ENCODE results near the gene EXOC6.
"Not testable (repeated sequence)": the region's sequence is repeated elsewhere in the genome, so short reads cannot be mapped to it uniquely, and the experiment has no call there.

EXOC6 gene

GRCh38 chr10:93087846-93088245 lies 239.5 kb downstream of the EXOC6 start:
- Histone ChIP-seq H3K36me3 (ENCODE audit: control insufficient read depth, insufficient read depth, low read length) (no peaks in the 10 kb centered on the region), H3K27me3 (ENCODE audit: control insufficient read depth, insufficient read depth, low read length) (no peaks in the 10 kb centered on the region), H3K9ac (ENCODE audit: low read length) (no peak overlapping the region), H3K4me1 (ENCODE audit: control insufficient read depth, insufficient read depth, low read length) (no peaks in the 10 kb centered on the region), H3K4me3 (ENCODE audit: low read length) (no peak overlapping the region), H3K27ac (ENCODE audit: low read depth, low read length) (no peak overlapping the region)

DNA sequence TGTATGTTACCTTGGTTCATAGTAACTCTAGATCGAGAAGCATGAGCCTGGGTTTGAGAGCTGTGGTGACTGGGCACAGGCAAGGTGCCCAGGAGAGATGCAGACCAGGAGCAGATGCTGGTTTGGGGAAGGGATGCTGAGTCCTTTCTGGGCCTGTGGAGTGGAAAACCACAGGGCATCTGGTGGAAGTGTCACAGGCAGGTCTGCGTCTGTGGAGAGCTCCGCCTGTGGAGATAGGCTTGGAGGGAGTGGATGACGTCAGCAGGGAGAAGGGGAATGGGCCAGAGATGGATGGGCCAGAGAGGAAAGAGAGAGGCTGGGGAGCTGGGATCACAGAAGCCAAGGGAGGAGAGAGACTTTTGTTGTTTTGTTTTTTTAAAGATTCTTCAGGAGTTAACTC lies 240.1 kb downstream of the EXOC6 start:
- no peak overlapping the region for H3K27ac ChIP-seq (ENCODE audit: low read depth, low read length)
- no peaks in the 10 kb centered on the region for H3K36me3 ChIP-seq (ENCODE audit: control insufficient read depth, insufficient read depth, low read length)
- no peaks in the 10 kb centered on the region for H3K4me1 ChIP-seq (ENCODE audit: control insufficient read depth, insufficient read depth, low read length)
- no peak overlapping the region for H3K4me3 ChIP-seq (ENCODE audit: low read length)
- H3K9ac ChIP-seq (ENCODE audit: low read length), result no peak overlapping the region
- no peaks in the 10 kb centered on the region for H3K27me3 ChIP-seq (ENCODE audit: control insufficient read depth, insufficient read depth, low read length)

- no peaks in the 10 kb centered on the region for H3K4me1 ChIP-seq (ENCODE audit: control insufficient read depth, insufficient read depth, low read length)
- no peaks in the 10 kb centered on the region for H3K36me3 ChIP-seq (ENCODE audit: control insufficient read depth, insufficient read depth, low read length)
- H3K27ac ChIP-seq (ENCODE audit: low read depth, low read length), result no peak overlapping the region
- H3K9ac ChIP-seq (ENCODE audit: low read length), result no peak overlapping the region
- no peaks in the 10 kb centered on the region for H3K27me3 ChIP-seq (ENCODE audit: control insufficient read depth, insufficient read depth, low read length)
- H3K4me3 ChIP-seq (ENCODE audit: low read length), result no peak overlapping the region
Measured at GRCh38 chr10:93090619-93091018, 242.3 kb downstream of the EXOC6 start.

GRCh38 chr10:93091960-93092359 lies 243.6 kb downstream of the EXOC6 start:
- Histone ChIP-seq H3K4me3 (ENCODE audit: low read length) (no peak overlapping the region), H3K4me1 (ENCODE audit: control insufficient read depth, insufficient read depth, low read length) (no peaks in the 10 kb centered on the region), H3K9ac (ENCODE audit: low read length) (no peak overlapping the region), H3K27me3 (ENCODE audit: control insufficient read depth, insufficient read depth, low read length) (no peaks in the 10 kb centered on the region), H3K36me3 (ENCODE audit: control insufficient read depth, insufficient read depth, low read length) (no peaks in the 10 kb centered on the region), H3K27ac (ENCODE audit: low read depth, low read length) (no peak overlapping the region)

DNA sequence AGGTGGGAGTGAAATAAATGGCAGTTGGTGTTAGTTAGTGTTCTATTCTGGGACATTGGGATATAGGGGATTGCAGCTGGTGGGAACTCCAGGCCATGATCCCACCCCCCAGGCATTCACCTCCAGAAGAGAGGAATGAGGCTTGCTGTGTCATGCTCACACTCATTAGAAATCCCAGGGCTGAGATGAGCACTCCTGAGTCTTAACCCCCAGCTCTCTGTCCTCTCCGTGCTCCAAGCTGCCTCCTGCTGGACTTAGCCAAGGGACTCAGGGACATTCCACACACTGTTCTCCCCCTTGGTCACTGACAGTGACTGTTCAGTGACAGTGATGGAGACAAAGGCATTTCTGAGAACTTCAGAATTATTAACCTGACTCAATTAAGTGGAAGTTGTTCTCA lies 246.9 kb downstream of the EXOC6 start:
- no peak overlapping the region for H3K9ac ChIP-seq (ENCODE audit: low read length)
- no peak overlapping the region for H3K27ac ChIP-seq (ENCODE audit: low read depth, low read length)

DNA sequence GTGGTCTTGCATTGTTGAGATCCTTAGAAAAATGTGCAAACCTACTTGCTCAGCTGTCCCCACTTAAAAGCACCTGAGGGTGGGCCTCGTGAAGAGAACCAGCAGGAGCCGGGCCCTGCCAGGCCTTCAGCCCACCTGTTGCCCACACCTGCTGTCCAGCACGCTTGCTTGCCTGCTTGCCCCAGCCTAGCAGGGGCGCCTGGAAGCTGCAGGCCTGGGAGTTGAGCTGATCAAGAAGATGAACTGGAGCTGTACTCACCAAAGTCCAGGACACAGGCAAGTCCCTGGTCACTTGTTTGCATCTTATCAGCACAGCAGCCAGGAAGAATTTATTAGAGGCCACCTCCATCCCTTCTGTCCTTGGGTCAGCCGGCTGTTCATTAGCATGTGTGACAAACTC lies 248.6 kb downstream of the EXOC6 start:
- no peak overlapping the region for H3K4me3 ChIP-seq (ENCODE audit: low read length)
- no peaks in the 10 kb centered on the region for H3K27me3 ChIP-seq (ENCODE audit: control insufficient read depth, insufficient read depth, low read length)

More for the DNA sequence above, 246.9 kb downstream of the EXOC6 start:
- no peaks in the 10 kb centered on the region for H3K36me3 ChIP-seq (ENCODE audit: control insufficient read depth, insufficient read depth, low read length)
- H3K27me3 ChIP-seq (ENCODE audit: control insufficient read depth, insufficient read depth, low read length), result no peaks in the 10 kb centered on the region
- H3K4me3 ChIP-seq (ENCODE audit: low read length), result no peak overlapping the region
- no peaks in the 10 kb centered on the region for H3K4me1 ChIP-seq (ENCODE audit: control insufficient read depth, insufficient read depth, low read length)

GRCh38 chr10:93097386-93097785 lies 249.1 kb downstream of the EXOC6 start:
- Histone ChIP-seq H3K9ac (ENCODE audit: low read length) (no peak overlapping the region), H3K4me3 (ENCODE audit: low read length) (no peak overlapping the region), H3K4me1 (ENCODE audit: control insufficient read depth, insufficient read depth, low read length) (no peaks in the 10 kb centered on the region), H3K27ac (ENCODE audit: low read depth, low read length) (no peak overlapping the region), H3K36me3 (ENCODE audit: control insufficient read depth, insufficient read depth, low read length) (no peaks in the 10 kb centered on the region), H3K27me3 (ENCODE audit: control insufficient read depth, insufficient read depth, low read length) (no peaks in the 10 kb centered on the region)

More for the DNA sequence above, 248.6 kb downstream of the EXOC6 start:
- Histone ChIP-seq H3K4me1 (ENCODE audit: control insufficient read depth, insufficient read depth, low read length) (no peaks in the 10 kb centered on the region), H3K9ac (ENCODE audit: low read length) (no peak overlapping the region), H3K27ac (ENCODE audit: low read depth, low read length) (no peak overlapping the region), H3K36me3 (ENCODE audit: control insufficient read depth, insufficient read depth, low read length) (no peaks in the 10 kb centered on the region)

DNA sequence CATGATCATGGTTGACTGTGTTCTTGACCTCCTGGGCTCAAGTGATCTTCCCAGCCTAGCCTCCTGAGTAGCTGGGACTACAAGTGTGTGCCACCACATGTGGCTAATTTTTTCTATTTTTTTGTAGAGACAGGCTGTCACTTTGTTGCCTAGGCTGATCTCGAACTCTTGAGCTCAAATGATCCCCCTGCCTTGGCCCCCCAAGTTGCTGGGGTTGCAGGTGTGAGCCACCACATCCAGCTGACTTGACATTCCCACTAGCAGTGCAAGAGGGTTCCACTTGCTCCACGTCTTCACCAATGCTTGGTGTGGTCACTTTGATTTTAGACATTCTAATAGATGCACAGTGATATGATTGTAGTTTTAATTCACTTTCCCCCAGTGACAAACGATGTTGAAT lies 250.5 kb downstream of the EXOC6 start:
- no peak overlapping the region for H3K27ac ChIP-seq (ENCODE audit: low read depth, low read length)
- H3K4me3 ChIP-seq (ENCODE audit: low read length), result no peak overlapping the region
- no peak overlapping the region for H3K9ac ChIP-seq (ENCODE audit: low read length)
- no peaks in the 10 kb centered on the region for H3K27me3 ChIP-seq (ENCODE audit: control insufficient read depth, insufficient read depth, low read length)
- H3K4me1 ChIP-seq (ENCODE audit: control insufficient read depth, insufficient read depth, low read length), result no peaks in the 10 kb centered on the region
- no peaks in the 10 kb centered on the region for H3K36me3 ChIP-seq (ENCODE audit: control insufficient read depth, insufficient read depth, low read length)

DNA sequence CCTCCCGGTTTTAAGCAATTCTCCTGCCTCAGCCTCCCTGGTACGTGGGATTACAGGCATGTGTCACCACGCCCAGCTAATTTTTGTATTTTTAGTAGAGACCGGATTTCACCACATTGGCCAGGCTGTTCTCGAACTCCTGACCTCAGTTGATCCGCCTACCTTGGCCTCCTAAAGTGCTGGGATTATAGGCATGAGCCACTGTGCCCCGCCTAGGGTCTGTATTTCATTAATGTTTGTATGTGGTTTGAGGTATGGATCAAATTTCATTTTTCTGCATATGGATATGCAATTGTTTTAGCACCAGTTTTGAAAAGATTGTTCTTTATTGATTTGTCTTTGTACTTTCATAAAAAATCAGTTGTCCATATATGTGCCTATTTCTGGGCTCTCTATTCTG lies 251.3 kb downstream of the EXOC6 start:
- H3K9ac ChIP-seq (ENCODE audit: low read length), result no peak overlapping the region
- H3K4me1 ChIP-seq (ENCODE audit: control insufficient read depth, insufficient read depth, low read length), result no peaks in the 10 kb centered on the region
- H3K27me3 ChIP-seq (ENCODE audit: control insufficient read depth, insufficient read depth, low read length), result no peaks in the 10 kb centered on the region
- H3K27ac ChIP-seq (ENCODE audit: low read depth, low read length), result no peak overlapping the region
- H3K36me3 ChIP-seq (ENCODE audit: control insufficient read depth, insufficient read depth, low read length), result no peaks in the 10 kb centered on the region
- H3K4me3 ChIP-seq (ENCODE audit: low read length), result no peak overlapping the region

DNA sequence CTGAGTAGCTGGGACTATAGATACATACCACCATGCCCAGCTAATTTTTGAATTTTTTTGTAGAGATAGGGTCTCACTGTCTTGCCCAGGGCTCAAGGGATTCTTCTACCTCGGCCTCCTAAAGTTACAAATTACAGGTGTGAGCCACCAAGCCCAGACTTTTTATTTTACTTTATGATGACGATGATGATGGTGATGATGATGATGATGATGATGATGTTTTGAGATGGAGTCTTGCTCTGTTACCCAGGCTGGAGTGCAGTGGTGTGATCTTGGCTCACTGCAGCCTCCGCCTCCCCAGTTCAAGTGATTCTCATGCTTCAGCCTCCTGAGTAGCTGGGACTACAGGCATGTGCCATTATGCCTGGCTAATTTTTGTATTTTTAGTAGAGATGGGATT lies 252.8 kb downstream of the EXOC6 start:
- not testable (repeated sequence) for H3K4me1 ChIP-seq (ENCODE audit: control insufficient read depth, insufficient read depth, low read length); H3K9ac ChIP-seq (ENCODE audit: low read length); H3K27me3 ChIP-seq (ENCODE audit: control insufficient read depth, insufficient read depth, low read length); H3K27ac ChIP-seq (ENCODE audit: low read depth, low read length); H3K36me3 ChIP-seq (ENCODE audit: control insufficient read depth, insufficient read depth, low read length); H3K4me3 ChIP-seq (ENCODE audit: low read length)

DNA sequence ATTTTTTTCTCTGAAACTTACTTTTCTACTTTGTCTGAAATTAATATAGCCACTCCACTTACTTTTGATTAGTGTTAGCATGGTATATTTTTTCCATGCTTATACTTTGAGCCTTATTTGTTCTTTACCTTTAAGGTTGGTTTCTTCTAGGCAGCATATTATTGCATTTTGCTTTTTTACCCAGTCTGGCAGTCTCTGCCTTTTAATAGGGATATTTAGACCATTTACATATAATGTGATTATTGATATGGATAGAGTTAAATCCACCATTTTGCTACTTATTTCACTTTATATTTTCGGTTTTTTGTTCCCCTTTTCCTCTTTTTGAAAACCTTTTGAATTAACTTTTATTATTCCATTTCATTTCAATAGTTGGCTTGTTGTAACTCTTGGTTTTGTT lies 255.6 kb downstream of the EXOC6 start:
- Histone ChIP-seq H3K4me1 (ENCODE audit: control insufficient read depth, insufficient read depth, low read length) (no peaks in the 10 kb centered on the region), H3K27ac (ENCODE audit: low read depth, low read length) (no peak overlapping the region), H3K36me3 (ENCODE audit: control insufficient read depth, insufficient read depth, low read length) (no peaks in the 10 kb centered on the region), H3K27me3 (ENCODE audit: control insufficient read depth, insufficient read depth, low read length) (no peaks in the 10 kb centered on the region), H3K9ac (ENCODE audit: low read length) (no peak overlapping the region), H3K4me3 (ENCODE audit: low read length) (no peak overlapping the region)

DNA sequence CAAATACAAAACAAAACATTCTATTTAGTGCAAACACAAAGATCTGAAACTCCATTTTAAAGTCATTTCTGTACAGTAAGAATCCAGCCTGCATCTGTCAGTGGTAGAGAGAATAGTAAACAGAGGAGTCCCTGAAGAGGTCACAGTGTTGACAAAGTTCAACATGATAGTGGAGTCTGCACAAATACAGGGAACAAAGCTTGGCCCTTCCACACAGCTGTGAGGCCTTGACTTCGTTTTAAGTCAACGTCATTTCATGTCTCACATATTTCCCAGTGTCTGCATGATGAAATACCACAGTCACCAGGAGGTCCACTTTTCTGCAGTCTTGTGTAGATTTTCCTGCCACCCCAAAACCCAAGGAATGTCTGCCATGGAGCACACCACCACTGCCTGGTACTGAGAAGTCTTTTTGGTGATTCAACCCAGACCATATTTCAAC lies 258.3 kb downstream of the EXOC6 start:
- Histone ChIP-seq H3K4me3 (ENCODE audit: low read length) (no peak overlapping the region), H3K27ac (ENCODE audit: low read depth, low read length) (no peak overlapping the region), H3K27me3 (ENCODE audit: control insufficient read depth, insufficient read depth, low read length) (no peaks in the 10 kb centered on the region), H3K4me1 (ENCODE audit: control insufficient read depth, insufficient read depth, low read length) (no peaks in the 10 kb centered on the region), H3K36me3 (ENCODE audit: control insufficient read depth, insufficient read depth, low read length) (no peaks in the 10 kb centered on the region), H3K9ac (ENCODE audit: low read length) (no peak overlapping the region)

All from rectal smooth muscle tissue (tissue), 1 donor.